K562 (cell line): Measurements from ENCODE around the gene KRT36. TPM values are rescaled to one million over a fixed set of nuclear protein-coding genes. Genes with fewer than 3 reads are reported as not detected.

ENCODE experiments used
- ATAC-seq: fragments of 200-7000 bp; cut with Tn5 transposase; 3 replicates; pipeline ENCODE4 v1.9.1; 2020; ENCODE audit warnings: moderate library complexity
- BruUV-seq: library from RNA; stranded (reverse); fragments of 400-500 nt; replicated peaks from 2 replicates; lab custom pipeline; 2021; lab: Mats Ljungman, UMichigan
- CTCF ChIA-PET: fragments of 300-600 bp; formaldehyde crosslinking; extraction: SDS; loops from one replicate; lab custom pipeline; 2021; ENCODE audit warnings: low intra/inter-chr PET ratio; lab: Yijun Ruan, JAX
- POLR2A ChIA-PET: fragments of 300-600, 350-650 bp; sonication (Branson Sonifier 250); formaldehyde crosslinking; extraction: SDS; loops from one replicate; lab custom pipeline; 2021; ENCODE audit warnings: antibody characterized with exemption, inconsistent platforms; lab: Yijun Ruan, JAX
- DNase-seq, 4 experiments: peaks; one replicate each; pipeline versions ENCODE4 v3.0.0 to v3.0.0-alpha.2; 2011 to 2018; ENCODE audit warnings: low spot score in 3 of 4, mixed read lengths in 3 of 4; ENCODE audit errors: extremely low read depth in 1 of 4
- FAIRE-seq: peaks from 2 replicates; lab custom pipeline; 2011; peaks lifted over from hg19 to GRCh38; lab: Jason Lieb, UNC
- H2AFZ ChIP-seq: 2 replicates; pipeline ENCODE4 v1.6.0; 2011; ENCODE audit warnings: low read depth, low read length, control low read depth, inconsistent platforms
- H3K27ac ChIP-seq: fragments of 200-600 bp; 3 replicates; pipeline ENCODE4 v1.8.0; 2011; ENCODE audit warnings: low read depth, mild to moderate bottlenecking, control low read depth, inconsistent platforms, low read length, moderate library complexity, mixed read lengths; ENCODE audit errors: extremely low read depth
- H3K27me3 ChIP-seq, 2 experiments: fragments of 300-600 bp in 1 of 2; 2 replicates in 1 of 2; 3 replicates in 1 of 2; pipeline versions ENCODE4 v1.6.0 to v1.8.0; 2011; ENCODE audit warnings: inconsistent platforms in 2 of 2, low read length in 2 of 2, mild to moderate bottlenecking in 1 of 2, mixed read lengths in 1 of 2, moderate library complexity in 1 of 2; ENCODE audit not compliant: control insufficient read depth in 2 of 2, insufficient read depth in 2 of 2
- H3K36me3 ChIP-seq: fragments of 300-600 bp; 3 replicates; pipeline ENCODE4 v1.8.0; 2011; ENCODE audit warnings: mild to moderate bottlenecking, low read length, inconsistent platforms; ENCODE audit not compliant: control insufficient read depth, insufficient read depth
- H3K4me1 ChIP-seq, 2 experiments: fragments of 200-600 bp in 1 of 2; replicated peaks in 1 of 2; 2 replicates in 1 of 2; 3 replicates in 1 of 2; pipeline versions ENCODE4 v1.5.1 to v1.8.0; 2011; ENCODE audit warnings: inconsistent platforms in 2 of 2, low read length in 2 of 2, mild to moderate bottlenecking in 1 of 2, mixed read lengths in 1 of 2, moderate library complexity in 1 of 2; ENCODE audit not compliant: control insufficient read depth in 2 of 2, insufficient read depth in 2 of 2
- H3K4me2 ChIP-seq: 2 replicates; pipeline ENCODE4 v1.6.1; 2011; ENCODE audit warnings: low read length, control low read depth, inconsistent platforms, mixed read lengths; ENCODE audit not compliant: insufficient read depth
- H3K4me3 ChIP-seq: fragments of 200-600 bp; sonication (generic), shearing (Covaris generic); 2 replicates; pipeline ENCODE4 v1.5.1; 2016; ENCODE audit warnings: control low read depth, inconsistent platforms
- H3K79me2 ChIP-seq: fragments of 200-600 bp; 3 replicates; pipeline ENCODE4 v1.8.0; 2011; ENCODE audit warnings: low read length, inconsistent platforms; ENCODE audit not compliant: control insufficient read depth, insufficient read depth
- H3K9ac ChIP-seq, 2 experiments: 2 replicates each; pipeline versions ENCODE4 v1.6.0 to v1.6.1; 2011; ENCODE audit warnings: low read depth in 2 of 2, low read length in 2 of 2, control low read depth in 1 of 2, inconsistent platforms in 1 of 2, mild to moderate bottlenecking in 1 of 2, mixed read lengths in 1 of 2; ENCODE audit not compliant: insufficient read depth in 1 of 2
- H3K9me1 ChIP-seq: one replicate; pipeline ENCODE4 v1.6.0; 2011; ENCODE audit warnings: inconsistent platforms, mild to moderate bottlenecking, low read length, moderate library complexity; ENCODE audit not compliant: control insufficient read depth, insufficient read depth
- H3K9me3 ChIP-seq: replicated peaks from 2 replicates; pipeline ENCODE4 v1.5.1; 2011; ENCODE audit warnings: low read depth, low read length, inconsistent platforms; ENCODE audit not compliant: control insufficient read depth, insufficient read depth
- H4K20me1 ChIP-seq: replicated peaks from 2 replicates; pipeline ENCODE4 v1.6.1; 2011; ENCODE audit warnings: low read length, inconsistent platforms, mixed read lengths; ENCODE audit not compliant: control insufficient read depth, insufficient read depth
- ARID1B ChIP-seq: fragments of 450-650 bp; IDR thresholded peaks from 2 replicates; pipeline ENCODE4 v1.6.1; 2016; ENCODE audit warnings: antibody characterized with exemption, mild to moderate bottlenecking, inconsistent platforms
- CBFA2T2 ChIP-seq: fragments of 450-650 bp; conservative IDR thresholded peaks from 2 replicates; pipeline ENCODE4 v1.6.1; 2017; ENCODE audit warnings: mild to moderate bottlenecking
- CBFA2T3 ChIP-seq: fragments of 450-650 bp; IDR thresholded peaks from 2 replicates; pipeline ENCODE4 v1.6.1; 2017
- CCNT2 ChIP-seq: IDR thresholded peaks from 2 replicates; pipeline ENCODE4 v1.6.1; 2011; ENCODE audit warnings: borderline replicate concordance, low read depth, mild to moderate bottlenecking, moderate library complexity, mixed read lengths, low read length; ENCODE audit not compliant: insufficient read length; ENCODE audit errors: extremely low read depth
- CTBP1 ChIP-seq: fragments of 450-650 bp; IDR thresholded peaks from 2 replicates; pipeline ENCODE4 v1.6.1; 2016; ENCODE audit warnings: borderline replicate concordance
- NCOR1 ChIP-seq: fragments of 450-650 bp; IDR thresholded peaks from 2 replicates; pipeline ENCODE4 v1.6.1; 2016; ENCODE audit warnings: mild to moderate bottlenecking, moderate library complexity
- RCOR1 ChIP-seq, 2 experiments: IDR thresholded peaks; 2 replicates each; pipeline ENCODE4 v1.6.1; 2012; ENCODE audit warnings: low read depth in 2 of 2, low read length in 2 of 2, borderline replicate concordance in 1 of 2, improper control_type of control experiment in 1 of 2
- SMC3 ChIP-seq: conservative IDR thresholded peaks from 2 replicates; pipeline ENCODE4 v1.6.1; 2011; ENCODE audit warnings: low read depth, low read length, improper control_type of control experiment; ENCODE audit not compliant: insufficient read depth
- TAL1 ChIP-seq: fragments of 450-650 bp; IDR thresholded peaks from 2 replicates; pipeline ENCODE4 v1.6.1; 2016; ENCODE audit warnings: mild to moderate bottlenecking
- TGIF2 ChIP-seq: sonication (generic); formaldehyde crosslinking; IDR thresholded peaks from 2 replicates; pipeline ENCODE4 v1.8.1; 2022; ENCODE audit warnings: mild to moderate bottlenecking, missing genetic modification reagents, moderate library complexity
- ZBTB7A ChIP-seq: IDR thresholded peaks from 2 replicates; pipeline ENCODE4 v1.6.1; 2011; ENCODE audit warnings: low read depth, mild to moderate bottlenecking, low read length, moderate library complexity, borderline replicate concordance; ENCODE audit not compliant: control insufficient read depth
- ZNF175 ChIP-seq: fragments of 200-800 bp; sonication (Bioruptor generic); IDR thresholded peaks from 2 replicates; pipeline ENCODE4 v1.6.1; 2016; ENCODE audit warnings: low read depth, mild to moderate bottlenecking, missing genetic modification characterization, missing compliant biosample characterization
- WGBS: fragments of 100-300 bp; shearing (Covaris generic); methylation state at CpG from one replicate; pipeline ENCODE4 v1.1.6; 2016; ENCODE audit warnings: low coverage, mixed read lengths; ENCODE audit not compliant: insufficient coverage; ENCODE audit errors: missing lambda C conversion rate; 5-methylcytosine and 5-hydroxymethylcytosine counted together
- in situ Hi-C: fragments of 300-500 bp; cut with MboI; formaldehyde crosslinking; loops from 4 replicates; pipeline ENCODE4 v1.15.0; 2018; ENCODE audit warnings: inconsistent platforms, mixed read lengths
- intact Hi-C: fragments of 100-400 bp; cut with micrococcal nuclease; formaldehyde crosslinking; loops from 2 replicates; pipeline ENCODE4 v1.14.2; 2022
- polyA plus RNA-seq, 8 experiments: library from polyadenylated mRNA; depleted of rRNA in 4 of 8; stranded (reverse) in 5 of 8; unstranded in 3 of 8; fragments of >200 nt; fragmentation: Nextera tagmentation in 2 of 8; fragmentation: Illumina TruSeq in 1 of 8; extraction: Ambion mirVana in 2 of 8; extraction: Trizol in 1 of 8; gene quantifications; 2 replicates each; pipeline versions ENCODE4 v1.2.1 to v1.2.3, GENCODE V29; 2011 to 2014; ENCODE audit warnings: inconsistent platforms in 1 of 8, missing spikeins in 1 of 8
- total RNA-seq, 7 experiments: library from RNA; depleted of rRNA in 6 of 7; stranded (reverse); fragments of >200 nt in 6 of 7; fragmentation: Illumina TruSeq in 2 of 7; extraction: Trizol in 2 of 7; gene quantifications; 2 replicates each; pipeline versions ENCODE4 v1.2.1 to v1.2.3, GENCODE V29; 2011 to 2021; ENCODE audit warnings: low replicate concordance in 1 of 7
- TF ChIP-seq, protein P1 (sequence below), 2 experiments: fragments of 450-650 bp; formaldehyde crosslinking in 1 of 2; IDR thresholded peaks; 2 replicates each; pipeline versions ENCODE4 v1.4.0 to v1.6.1; 2014 to 2020; ENCODE audit warnings: mild to moderate bottlenecking in 2 of 2, borderline replicate concordance in 1 of 2, low read depth in 1 of 2

The KRT36 gene
- total and polyA plus RNA-seq, 9 of the 15 experiments (the other 6 are each of a cell fraction or from before 2014, with no cell fraction given) = 0.04 TPM; not detected in 8

DNA sequence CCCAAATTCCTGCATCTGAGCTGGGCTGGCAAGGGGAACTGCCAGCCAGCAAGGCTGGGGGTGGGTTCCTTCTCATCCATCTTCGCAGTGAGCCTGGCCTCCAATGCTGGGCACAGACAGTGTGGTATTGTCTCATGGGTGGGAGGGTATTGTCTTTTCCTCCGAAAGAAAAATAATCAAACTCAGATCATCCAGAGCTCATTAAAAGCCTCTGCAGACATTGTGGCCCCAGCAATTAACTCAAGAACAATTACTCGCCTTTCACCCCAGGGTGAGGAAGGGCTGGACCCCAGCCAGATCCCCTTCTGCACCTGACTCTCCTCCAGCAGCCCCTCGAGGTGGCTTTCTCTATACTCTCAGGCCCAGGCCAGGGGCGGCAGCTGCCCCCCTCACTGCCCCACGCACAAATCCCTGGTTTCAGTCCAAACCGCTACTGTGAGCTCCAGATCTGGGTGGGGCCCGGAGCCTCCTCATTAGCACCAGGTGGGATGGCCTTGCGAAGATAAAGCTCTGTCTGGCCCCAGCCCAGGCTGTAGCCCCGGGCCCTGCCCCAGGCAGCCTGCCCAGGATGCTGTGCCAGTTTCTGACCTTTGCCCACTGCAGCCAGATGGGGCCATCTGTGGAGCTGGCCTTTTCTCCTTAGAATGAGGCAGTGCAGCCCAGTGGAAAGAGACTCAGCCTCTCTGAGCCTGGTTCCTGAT, 31.3 kb upstream of the KRT36 start:
- Histone ChIP-seq H3K9me3 (no peaks in the 10 kb centered on the region), H3K4me1 (peaks cover 39 to 67% of the 10 kb centered on the region in 2 experiments), H3K4me3 (no peak overlapping the region), H3K27ac (0 out of 3 replicates have a peak overlapping the region, but pooled peaks have one; percentile 23), H3K27me3 (no peaks in the 10 kb centered on the region), H3K36me3 (peaks cover 30% of the 10 kb centered on the region; the same call in 1 of the 3 replicates), H3K9ac (peak overlapping the region; percentile 24 to 80; a peak in 3 of 4 replicates), H3K79me2 (peaks cover 3% of the 10 kb centered on the region; the same call in 1 of the 3 replicates), H2AFZ (no peak overlapping the region), H3K9me1 (no peaks in the 10 kb centered on the region), H3K4me2 (peak overlapping the region; percentile 22), H4K20me1 (no peaks in the 10 kb centered on the region)
- DNase-seq (peak; percentile 61 to 81 (median 72)), ATAC-seq (peak; percentile 77), FAIRE-seq (no peak)
- in situ Hi-C loops = no loop called here
- 19% methylated on average over 10 of the region's 10 CpGs for WGBS
- ChIA-PET POLR2A (interaction anchor here (0.6 to 1.5 kb wide), 6 partner anchors 10 to 170 kb away, joined by 3 to 7 read pairs (median 4); no protein-coding TSS in a partner anchor), CTCF (no interaction called here)
- BruUV-seq = no TSS peak
- intact Hi-C loops = no loop called here
- TF ChIP-seq NCOR1 (no peak; the same call in 1 of the 2 replicates), TGIF2 (no peak), CCNT2 (peak; percentile 60), ZNF175 (no peak), CBFA2T3 (peak; percentile 79), ZBTB7A (peak; percentile 93), CTBP1 (peak; percentile 63; the same call in 1 of the 2 replicates), SMC3 (no peak), CBFA2T2 (peak; percentile 48), RCOR1 (IDR thresholded peaks at IDR 0.05; ENCODE audit: borderline replicate concordance in 1 of 2, low read depth in 2 of 2, low read length in 2 of 2) (peak in 1 of 2 experiments; percentile 35; a peak in 1 of 4 replicates), TAL1 (peak; percentile 41; the same call in 1 of the 2 replicates), ARID1B (peak; percentile 50)
- TF ChIP-seq, protein P1, sequence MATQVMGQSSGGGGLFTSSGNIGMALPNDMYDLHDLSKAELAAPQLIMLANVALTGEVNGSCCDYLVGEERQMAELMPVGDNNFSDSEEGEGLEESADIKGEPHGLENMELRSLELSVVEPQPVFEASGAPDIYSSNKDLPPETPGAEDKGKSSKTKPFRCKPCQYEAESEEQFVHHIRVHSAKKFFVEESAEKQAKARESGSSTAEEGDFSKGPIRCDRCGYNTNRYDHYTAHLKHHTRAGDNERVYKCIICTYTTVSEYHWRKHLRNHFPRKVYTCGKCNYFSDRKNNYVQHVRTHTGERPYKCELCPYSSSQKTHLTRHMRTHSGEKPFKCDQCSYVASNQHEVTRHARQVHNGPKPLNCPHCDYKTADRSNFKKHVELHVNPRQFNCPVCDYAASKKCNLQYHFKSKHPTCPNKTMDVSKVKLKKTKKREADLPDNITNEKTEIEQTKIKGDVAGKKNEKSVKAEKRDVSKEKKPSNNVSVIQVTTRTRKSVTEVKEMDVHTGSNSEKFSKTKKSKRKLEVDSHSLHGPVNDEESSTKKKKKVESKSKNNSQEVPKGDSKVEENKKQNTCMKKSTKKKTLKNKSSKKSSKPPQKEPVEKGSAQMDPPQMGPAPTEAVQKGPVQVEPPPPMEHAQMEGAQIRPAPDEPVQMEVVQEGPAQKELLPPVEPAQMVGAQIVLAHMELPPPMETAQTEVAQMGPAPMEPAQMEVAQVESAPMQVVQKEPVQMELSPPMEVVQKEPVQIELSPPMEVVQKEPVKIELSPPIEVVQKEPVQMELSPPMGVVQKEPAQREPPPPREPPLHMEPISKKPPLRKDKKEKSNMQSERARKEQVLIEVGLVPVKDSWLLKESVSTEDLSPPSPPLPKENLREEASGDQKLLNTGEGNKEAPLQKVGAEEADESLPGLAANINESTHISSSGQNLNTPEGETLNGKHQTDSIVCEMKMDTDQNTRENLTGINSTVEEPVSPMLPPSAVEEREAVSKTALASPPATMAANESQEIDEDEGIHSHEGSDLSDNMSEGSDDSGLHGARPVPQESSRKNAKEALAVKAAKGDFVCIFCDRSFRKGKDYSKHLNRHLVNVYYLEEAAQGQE (IDR thresholded peaks at IDR 0.05; ENCODE audit: borderline replicate concordance) = 0 out of 2 replicates have a peak, but pooled peaks have one; percentile 4
- TF ChIP-seq, protein P1 (CRISPR knock-in tag; IDR thresholded peaks at IDR 0.05; ENCODE audit: low read depth) = no peak
